ENCODE data around the gene POLD2.

The POLD2 gene

DNA sequence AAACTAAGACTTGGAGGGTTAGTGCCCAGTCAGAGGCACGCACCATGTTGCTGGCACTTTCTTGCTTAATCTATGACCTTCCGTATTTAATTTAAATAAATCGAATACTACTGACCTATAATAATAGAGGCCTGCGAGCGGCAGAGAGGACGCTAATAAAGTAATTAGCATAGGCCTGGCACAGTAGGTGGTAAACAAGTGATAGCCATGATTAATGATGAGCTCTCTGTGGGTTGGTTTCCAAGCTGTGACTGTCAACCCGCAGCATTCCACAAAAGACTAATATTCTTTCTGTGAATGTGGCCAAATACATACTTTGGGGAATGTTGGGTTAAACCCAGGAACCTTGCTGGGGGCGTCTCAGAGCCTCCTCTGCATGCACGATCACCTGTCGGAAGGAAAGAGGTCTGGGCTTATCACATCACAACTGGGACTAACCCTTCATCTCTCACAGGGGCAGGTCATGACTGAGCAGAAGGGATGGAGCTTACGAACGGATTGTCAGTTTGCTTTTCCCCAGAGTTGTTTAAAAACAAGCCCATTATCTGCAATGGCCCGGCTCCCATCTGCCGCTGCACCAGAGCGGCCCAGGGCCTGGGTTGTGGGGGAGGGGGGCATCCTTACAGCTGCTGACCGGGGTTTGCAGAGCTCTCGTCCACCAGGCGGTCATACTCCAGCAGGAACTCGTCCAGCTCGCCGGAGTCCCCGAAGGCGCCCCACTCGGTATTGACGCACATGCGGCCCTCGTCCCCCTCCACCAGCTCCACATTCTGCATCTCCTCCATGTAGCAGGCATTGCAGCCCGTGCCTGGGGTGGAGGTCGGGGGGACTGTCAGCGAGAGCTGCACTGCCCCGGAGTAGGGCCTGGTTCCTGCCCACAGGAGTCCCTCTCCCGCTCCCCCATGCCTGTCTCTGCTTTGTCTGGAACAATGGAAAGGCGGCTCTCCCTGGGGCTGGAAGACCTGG, 24.0 kb upstream of the POLD2 start:
- peaks cover 14% of the 10 kb centered on the region for H3K4me1 ChIP-seq (ENCODE audit: insufficient read depth, low read length)
- no peaks in the 10 kb centered on the region for H3K36me3 ChIP-seq (ENCODE audit: insufficient read depth, low read length)
- H3K9ac ChIP-seq (ENCODE audit: low read depth, low read length) = no peak overlapping the region
- no peaks in the 10 kb centered on the region for H3K9me3 ChIP-seq (ENCODE audit: control insufficient read depth, insufficient read depth, low read length)

DNA sequence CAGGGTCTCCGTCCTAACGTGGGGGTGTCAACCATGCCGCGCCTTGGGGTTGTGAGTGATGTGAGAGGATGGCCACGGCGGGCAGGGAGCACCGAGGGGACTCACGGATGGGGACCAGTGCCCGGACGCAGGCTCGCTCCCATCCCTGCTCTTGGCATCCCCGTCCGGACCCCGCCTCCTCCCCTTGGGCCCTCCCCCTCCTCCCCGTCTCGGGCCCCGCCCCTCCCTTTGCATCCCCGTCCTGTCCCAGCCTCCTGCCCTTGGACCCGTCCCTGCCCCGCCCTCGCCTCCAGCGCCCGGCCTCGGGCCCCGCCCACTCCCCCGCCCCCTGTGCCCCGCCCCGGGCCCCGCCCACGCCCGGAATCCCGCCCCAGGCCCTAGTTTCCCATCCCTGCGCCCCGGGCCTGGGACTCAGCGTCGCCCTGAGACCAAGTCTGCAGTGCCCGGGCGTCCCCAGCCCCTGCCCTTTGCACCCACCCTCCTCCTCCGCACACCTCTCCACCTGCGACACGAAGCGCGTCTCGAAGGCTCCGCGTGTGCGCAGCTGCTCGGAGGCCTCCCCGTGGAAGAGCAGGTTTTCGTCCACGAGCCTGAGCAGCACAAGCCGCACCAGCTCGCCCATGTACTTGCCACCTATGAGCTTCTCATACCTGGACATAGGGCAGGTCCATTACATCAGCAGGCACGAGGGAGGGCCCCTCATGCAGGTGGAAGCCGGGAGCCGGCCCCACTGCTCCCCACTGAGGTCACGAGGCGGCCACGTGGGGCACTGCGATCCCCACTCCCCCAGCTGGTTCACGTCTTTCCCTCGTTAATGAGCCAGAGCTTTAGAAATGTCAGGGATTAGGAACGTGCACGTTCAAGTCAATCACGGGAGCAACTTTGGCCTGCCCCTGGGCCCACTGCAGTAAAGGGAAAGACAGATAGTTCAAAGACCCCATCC, 22.9 kb upstream of the POLD2 start:
- H3K9ac ChIP-seq (ENCODE audit: low read depth, low read length) = peak overlapping the region; percentile 50; the same call in 1 of the 2 replicates
- no peaks in the 10 kb centered on the region for H3K36me3 ChIP-seq (ENCODE audit: insufficient read depth, low read length)
- H3K9me3 ChIP-seq (ENCODE audit: control insufficient read depth, insufficient read depth, low read length) = no peaks in the 10 kb centered on the region
- H3K4me1 ChIP-seq (ENCODE audit: insufficient read depth, low read length) = peaks cover 19% of the 10 kb centered on the region

DNA sequence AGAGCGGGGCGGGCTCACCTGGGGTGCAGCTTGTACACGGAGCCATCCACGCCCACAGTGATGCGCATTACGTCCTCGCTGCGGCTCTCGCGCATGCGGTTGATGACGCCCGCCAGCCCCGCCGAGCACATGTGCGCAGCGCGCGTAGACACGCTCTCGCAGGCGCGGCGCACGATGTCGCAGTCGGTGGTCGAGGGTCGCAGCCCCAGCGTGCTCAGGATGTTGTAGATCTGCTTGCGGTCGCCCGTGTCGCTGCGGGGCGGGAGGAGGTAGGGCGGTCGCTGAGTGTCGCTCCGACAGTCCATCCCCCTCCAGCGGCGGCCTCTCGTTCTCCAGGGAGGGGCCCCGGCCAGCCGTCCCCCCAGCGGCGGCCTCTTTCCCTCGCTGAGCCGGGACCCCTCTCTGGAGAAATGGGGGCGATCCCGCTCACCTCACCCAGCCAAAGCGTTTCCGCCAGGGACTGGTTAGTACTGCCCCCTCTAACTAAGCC, 22.2 kb upstream of the POLD2 start:
- H3K9ac ChIP-seq (ENCODE audit: low read depth, low read length) = peak overlapping the region; percentile 44; the same call in 1 of the 2 replicates
- no peaks in the 10 kb centered on the region for H3K36me3 ChIP-seq (ENCODE audit: insufficient read depth, low read length)
- H3K4me1 ChIP-seq (ENCODE audit: insufficient read depth, low read length) = peaks cover 22% of the 10 kb centered on the region

GRCh38 chr7:44144968-44145478, 21.7 kb upstream of the POLD2 start:
- no peaks in the 10 kb centered on the region for H3K9me3 ChIP-seq (ENCODE audit: control insufficient read depth, insufficient read depth, low read length)
- H3K36me3 ChIP-seq (ENCODE audit: insufficient read depth, low read length) = no peaks in the 10 kb centered on the region
- H3K9ac ChIP-seq (ENCODE audit: low read depth, low read length) = peak overlapping the region; percentile 44; the same call in 1 of the 2 replicates
- peaks cover 22% of the 10 kb centered on the region for H3K4me1 ChIP-seq (ENCODE audit: insufficient read depth, low read length)

More for the DNA sequence above, 22.2 kb upstream of the POLD2 start:
- H3K9me3 ChIP-seq (ENCODE audit: control insufficient read depth, insufficient read depth, low read length) = no peaks in the 10 kb centered on the region

GRCh38 chr7:44144426-44144967, 21.1 kb upstream of the POLD2 start:
- Histone ChIP-seq H3K9me3 (ENCODE audit: control insufficient read depth, insufficient read depth, low read length) (no peaks in the 10 kb centered on the region), H3K4me1 (ENCODE audit: insufficient read depth, low read length) (peaks cover 22% of the 10 kb centered on the region), H3K9ac (ENCODE audit: low read depth, low read length) (no peak overlapping the region), H3K36me3 (ENCODE audit: insufficient read depth, low read length) (no peaks in the 10 kb centered on the region)

DNA sequence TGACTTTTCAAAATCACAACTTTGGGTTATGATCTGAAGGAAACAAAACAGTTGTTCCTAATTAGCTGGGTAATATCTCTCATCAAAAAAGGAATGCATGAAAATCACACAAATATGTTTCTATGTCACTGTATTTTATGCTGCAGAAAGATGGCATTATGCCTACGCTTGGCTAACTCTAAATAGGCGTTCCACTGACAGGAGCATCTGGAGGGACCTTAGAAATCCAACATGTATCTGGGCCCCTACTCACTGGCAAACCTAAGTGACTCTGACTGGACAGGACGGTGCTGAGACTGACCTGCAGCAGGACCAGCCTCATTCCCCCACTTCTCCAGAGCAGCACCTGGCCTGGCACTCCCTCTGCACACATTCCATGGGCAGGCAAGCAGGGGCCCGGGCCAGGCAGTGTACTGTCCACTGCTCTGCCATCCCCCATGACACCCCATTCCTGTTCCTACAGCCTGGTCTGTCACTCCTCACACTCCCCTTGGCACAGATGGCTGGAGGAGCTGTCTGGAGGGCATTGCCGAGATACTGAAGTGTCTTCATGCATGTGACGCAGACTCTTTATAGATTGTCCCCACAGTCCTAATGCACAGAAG, 20.4 kb upstream of the POLD2 start:
- Histone ChIP-seq H3K4me1 (ENCODE audit: insufficient read depth, low read length) (peaks cover 22% of the 10 kb centered on the region), H3K36me3 (ENCODE audit: insufficient read depth, low read length) (no peaks in the 10 kb centered on the region), H3K9ac (ENCODE audit: low read depth, low read length) (no peak overlapping the region), H3K9me3 (ENCODE audit: control insufficient read depth, insufficient read depth, low read length) (no peaks in the 10 kb centered on the region)

GRCh38 chr7:44142028-44142427, 18.7 kb upstream of the POLD2 start:
- H3K9me3 ChIP-seq (ENCODE audit: control insufficient read depth, insufficient read depth, low read length) = no peaks in the 10 kb centered on the region
- no peak overlapping the region for H3K9ac ChIP-seq (ENCODE audit: low read depth, low read length)

GRCh38 chr7:44141221-44141850, 18.0 kb upstream of the POLD2 start, which contains the start of gene MYL7:
MYL7 (minus strand) TSS chr7:44141332; CDS start chr7:44141305, 27 bp downstream.
- Histone ChIP-seq H3K9ac (ENCODE audit: low read depth, low read length) (no peak within 1 kb of the TSS), H3K36me3 (ENCODE audit: insufficient read depth, low read length) (no peaks in the 10 kb centered on the region), H3K9me3 (ENCODE audit: control insufficient read depth, insufficient read depth, low read length) (no peaks in the 10 kb centered on the region), H3K4me1 (ENCODE audit: insufficient read depth, low read length) (peaks cover 8% of the 10 kb centered on the region; the same call in 1 of the 2 replicates)

More at GRCh38 chr7:44142028-44142427, 18.7 kb upstream of the POLD2 start:
- Histone ChIP-seq H3K36me3 (ENCODE audit: insufficient read depth, low read length) (no peaks in the 10 kb centered on the region), H3K4me1 (ENCODE audit: insufficient read depth, low read length) (peaks cover 13% of the 10 kb centered on the region; the same call in 1 of the 2 replicates)

DNA sequence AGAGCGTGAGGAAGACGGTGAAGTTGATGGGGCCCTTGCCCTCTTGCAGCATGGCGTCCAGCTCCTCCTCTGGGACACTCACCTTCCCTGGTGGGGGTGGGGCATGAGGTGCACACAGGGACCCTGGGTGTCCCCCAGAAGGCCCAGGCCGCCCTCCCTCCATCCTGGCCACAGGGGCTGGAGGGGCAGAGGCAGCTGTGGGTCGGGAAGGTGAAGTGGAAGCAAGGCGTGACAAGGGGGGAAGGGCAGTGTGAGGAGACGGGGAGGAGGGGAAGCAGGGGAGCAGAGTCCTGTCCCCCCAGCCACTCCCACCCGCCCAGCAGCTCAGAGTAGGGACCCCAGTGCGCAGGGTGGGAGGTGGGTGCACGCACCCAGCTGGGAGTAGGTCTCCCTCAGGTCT, 17.0 kb upstream of the POLD2 start:
- Histone ChIP-seq H3K9me3 (ENCODE audit: control insufficient read depth, insufficient read depth, low read length) (no peaks in the 10 kb centered on the region), H3K36me3 (ENCODE audit: insufficient read depth, low read length) (no peaks in the 10 kb centered on the region), H3K4me1 (ENCODE audit: insufficient read depth, low read length) (peaks cover 8% of the 10 kb centered on the region; the same call in 1 of the 2 replicates), H3K9ac (ENCODE audit: low read depth, low read length) (no peak overlapping the region)

DNA sequence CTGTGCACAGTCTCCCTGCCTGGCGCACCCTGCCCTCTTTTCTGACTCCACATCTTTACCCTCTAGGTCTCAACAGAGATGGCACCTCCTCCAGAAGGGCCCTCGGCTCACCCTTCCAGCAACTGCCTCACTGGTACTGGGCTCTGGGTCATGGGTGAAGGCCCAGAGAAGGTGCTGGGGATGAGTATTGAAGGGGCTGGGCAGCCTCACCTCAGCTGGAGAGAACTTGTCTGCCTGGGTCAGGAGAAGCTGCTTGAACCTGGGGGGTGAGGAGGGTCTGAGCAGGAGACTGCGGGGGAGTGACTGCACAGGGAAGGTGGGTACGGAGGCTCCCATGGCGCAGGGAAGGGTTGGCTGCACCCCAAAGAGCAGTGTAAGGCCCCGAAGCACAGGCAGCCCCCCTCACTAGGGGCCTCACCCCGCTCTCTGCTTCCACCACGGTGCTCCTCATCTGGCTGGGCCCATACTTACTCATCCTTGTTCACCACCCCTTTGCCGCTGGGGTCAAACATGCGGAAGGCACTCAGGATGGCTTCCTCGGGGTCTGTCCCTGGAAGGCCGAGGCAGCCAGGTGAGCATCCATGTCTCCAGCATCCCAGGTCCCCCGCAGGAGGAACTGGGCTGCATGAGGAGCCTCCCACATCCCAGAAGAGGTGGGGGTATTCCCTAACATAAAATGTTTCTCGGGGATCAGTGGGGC, 16.1 kb upstream of the POLD2 start:
- Histone ChIP-seq H3K36me3 (ENCODE audit: insufficient read depth, low read length) (no peaks in the 10 kb centered on the region), H3K9ac (ENCODE audit: low read depth, low read length) (no peak overlapping the region), H3K9me3 (ENCODE audit: control insufficient read depth, insufficient read depth, low read length) (no peaks in the 10 kb centered on the region), H3K4me1 (ENCODE audit: insufficient read depth, low read length) (peaks cover 8% of the 10 kb centered on the region; the same call in 1 of the 2 replicates)

DNA sequence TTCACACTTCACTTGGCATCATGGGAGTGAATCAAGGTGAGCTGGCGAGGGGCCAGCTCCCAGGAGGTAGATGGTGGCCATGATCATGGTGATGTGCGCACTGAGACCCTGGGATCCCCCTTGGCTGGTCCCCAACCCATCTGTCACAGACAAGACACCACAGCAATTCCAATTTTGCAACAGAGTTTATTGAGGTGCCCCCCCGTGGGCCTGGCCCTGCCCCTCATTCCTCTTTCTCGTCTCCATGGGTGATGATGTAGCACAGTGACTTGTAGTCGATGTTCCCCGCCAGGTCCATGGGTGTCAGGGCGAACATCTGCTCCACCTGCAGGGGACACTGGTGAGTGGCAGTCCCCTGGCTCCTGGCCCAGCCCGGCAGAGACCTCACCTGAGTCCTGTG, 15.3 kb upstream of the POLD2 start:
- H3K36me3 ChIP-seq (ENCODE audit: insufficient read depth, low read length) = no peaks in the 10 kb centered on the region
- H3K9ac ChIP-seq (ENCODE audit: low read depth, low read length) = no peak overlapping the region
- H3K4me1 ChIP-seq (ENCODE audit: insufficient read depth, low read length) = peaks cover 8% of the 10 kb centered on the region; the same call in 1 of the 2 replicates
- no peaks in the 10 kb centered on the region for H3K9me3 ChIP-seq (ENCODE audit: control insufficient read depth, insufficient read depth, low read length)

GRCh38 chr7:44136731-44137130, 13.4 kb upstream of the POLD2 start:
- Histone ChIP-seq H3K4me1 (ENCODE audit: insufficient read depth, low read length) (peaks cover 13% of the 10 kb centered on the region; the same call in 1 of the 2 replicates), H3K36me3 (ENCODE audit: insufficient read depth, low read length) (no peaks in the 10 kb centered on the region), H3K9ac (ENCODE audit: low read depth, low read length) (no peak overlapping the region), H3K9me3 (ENCODE audit: control insufficient read depth, insufficient read depth, low read length) (no peaks in the 10 kb centered on the region)

Data from ES-I3 (cell line).